Mucosa of rectum (tissue), 2 donors: ENCODE results near the gene MB21D2.

Experiments
- H3K27ac ChIP-seq, 2 donors: one replicate each; pipeline ENCODE4 v1.7.0; 2013; ENCODE audit warnings: inconsistent platforms in 2 of 2, low read depth in 2 of 2, low read length in 2 of 2
- H3K27me3 ChIP-seq, 2 donors: one replicate each; pipeline ENCODE4 v1.7.0; 2013; ENCODE audit warnings: low read length in 2 of 2; ENCODE audit not compliant: control insufficient read depth in 2 of 2, insufficient read depth in 2 of 2
- H3K36me3 ChIP-seq, 2 donors: one replicate each; pipeline ENCODE4 v1.7.0; 2013; ENCODE audit warnings: low read length in 2 of 2; ENCODE audit not compliant: control insufficient read depth in 2 of 2, insufficient read depth in 2 of 2
- H3K4me1 ChIP-seq, 2 donors: one replicate each; pipeline ENCODE4 v1.7.0; 2013; ENCODE audit warnings: low read length in 2 of 2, mild to moderate bottlenecking in 1 of 2; ENCODE audit not compliant: control insufficient read depth in 2 of 2, insufficient read depth in 2 of 2
- H3K4me3 ChIP-seq, 2 donors: one replicate each; pipeline ENCODE4 v1.7.0; 2013; ENCODE audit warnings: low read length in 2 of 2
- H3K9ac ChIP-seq, 2 donors: one replicate each; pipeline ENCODE4 v1.7.0; 2013; ENCODE audit warnings: low read length in 2 of 2, low read depth in 1 of 2, mild to moderate bottlenecking in 1 of 2
- H3K9me3 ChIP-seq, 2 donors: one replicate each; pipeline ENCODE4 v1.7.0; 2013; ENCODE audit warnings: low read length in 2 of 2; ENCODE audit not compliant: control insufficient read depth in 2 of 2
- donor health status: healthy.
- donor health status: Normal muscosa, but diverticular disease.

MB21D2 gene

GRCh38 chr3:192913540-192913939, 4.1 kb downstream of the MB21D2 start:
- Histone ChIP-seq H3K9me3 (no peaks in the 10 kb centered on the region), H3K4me3 (no peak overlapping the region), H3K9ac (no peak overlapping the region), H3K4me1 (peaks cover 0 to 7% of the 10 kb centered on the region in 2 donors), H3K36me3 (no peaks in the 10 kb centered on the region), H3K27me3 (no peaks in the 10 kb centered on the region), H3K27ac (no peak overlapping the region)

GRCh38 chr3:192911293-192911692, 6.4 kb downstream of the MB21D2 start:
- H3K4me1 ChIP-seq = peaks cover 0 to 2% of the 10 kb centered on the region in 2 donors

GRCh38 chr3:192907784-192908183, 9.9 kb downstream of the MB21D2 start:
- no peak overlapping the region for H3K4me3 ChIP-seq
- H3K27me3 ChIP-seq = no peaks in the 10 kb centered on the region
- H3K36me3 ChIP-seq = no peaks in the 10 kb centered on the region
- H3K27ac ChIP-seq = no peak overlapping the region
- no peak overlapping the region for H3K9ac ChIP-seq
- no peaks in the 10 kb centered on the region for H3K4me1 ChIP-seq
- H3K9me3 ChIP-seq = no peaks in the 10 kb centered on the region

More at GRCh38 chr3:192911293-192911692, 6.4 kb downstream of the MB21D2 start:
- H3K36me3 ChIP-seq = no peaks in the 10 kb centered on the region
- no peak overlapping the region for H3K27ac ChIP-seq
- no peak overlapping the region for H3K9ac ChIP-seq
- no peak overlapping the region for H3K4me3 ChIP-seq
- H3K9me3 ChIP-seq = no peaks in the 10 kb centered on the region
- no peaks in the 10 kb centered on the region for H3K27me3 ChIP-seq

GRCh38 chr3:192906940-192907339, 10.7 kb downstream of the MB21D2 start:
- no peak overlapping the region for H3K9ac ChIP-seq
- no peaks in the 10 kb centered on the region for H3K27me3 ChIP-seq
- H3K27ac ChIP-seq = no peak overlapping the region
- H3K9me3 ChIP-seq = no peaks in the 10 kb centered on the region
- H3K36me3 ChIP-seq = no peaks in the 10 kb centered on the region
- H3K4me3 ChIP-seq = no peak overlapping the region
- no peaks in the 10 kb centered on the region for H3K4me1 ChIP-seq

GRCh38 chr3:192905980-192906678, 11.5 kb downstream of the MB21D2 start:
- H3K27me3 ChIP-seq = no peaks in the 10 kb centered on the region

GRCh38 chr3:192904632-192905289, 12.9 kb downstream of the MB21D2 start:
- Histone ChIP-seq H3K27ac (no peak overlapping the region), H3K27me3 (no peaks in the 10 kb centered on the region), H3K36me3 (no peaks in the 10 kb centered on the region), H3K9me3 (no peaks in the 10 kb centered on the region), H3K4me3 (no peak overlapping the region), H3K4me1 (no peaks in the 10 kb centered on the region), H3K9ac (no peak overlapping the region)

More at GRCh38 chr3:192905980-192906678, 11.5 kb downstream of the MB21D2 start:
- H3K9ac ChIP-seq = no peak overlapping the region
- H3K27ac ChIP-seq = no peak overlapping the region
- H3K9me3 ChIP-seq = no peaks in the 10 kb centered on the region
- no peaks in the 10 kb centered on the region for H3K4me1 ChIP-seq
- H3K4me3 ChIP-seq = no peak overlapping the region
- no peaks in the 10 kb centered on the region for H3K36me3 ChIP-seq

GRCh38 chr3:192902549-192902948, 15.1 kb downstream of the MB21D2 start:
- no peaks in the 10 kb centered on the region for H3K4me1 ChIP-seq
- H3K36me3 ChIP-seq = no peaks in the 10 kb centered on the region
- no peak overlapping the region for H3K27ac ChIP-seq
- no peaks in the 10 kb centered on the region for H3K9me3 ChIP-seq
- H3K27me3 ChIP-seq = no peaks in the 10 kb centered on the region
- no peak overlapping the region for H3K9ac ChIP-seq
- no peak overlapping the region for H3K4me3 ChIP-seq

- no peaks in the 10 kb centered on the region for H3K9me3 ChIP-seq
- H3K4me3 ChIP-seq = no peak overlapping the region
- H3K36me3 ChIP-seq = no peaks in the 10 kb centered on the region
- no peak overlapping the region for H3K27ac ChIP-seq
- peaks cover 0 to 5% of the 10 kb centered on the region in 2 donors for H3K4me1 ChIP-seq
- H3K9ac ChIP-seq = no peak overlapping the region
- no peaks in the 10 kb centered on the region for H3K27me3 ChIP-seq
These were observed 16.2 kb downstream of the MB21D2 start for GRCh38 chr3:192901435-192901834.

GRCh38 chr3:192899540-192899982, 18.1 kb downstream of the MB21D2 start:
- peaks cover 0 to 6% of the 10 kb centered on the region in 2 donors for H3K4me1 ChIP-seq

GRCh38 chr3:192897005-192897404, 20.7 kb downstream of the MB21D2 start:
- no peaks in the 10 kb centered on the region for H3K36me3 ChIP-seq
- H3K27me3 ChIP-seq = no peaks in the 10 kb centered on the region
- H3K27ac ChIP-seq = peak overlapping the region in 1 of 2 donors; percentile 23
- H3K4me3 ChIP-seq = no peak overlapping the region
- no peaks in the 10 kb centered on the region for H3K9me3 ChIP-seq
- peaks cover 0 to 6% of the 10 kb centered on the region in 2 donors for H3K4me1 ChIP-seq
- no peak overlapping the region for H3K9ac ChIP-seq

More at GRCh38 chr3:192899540-192899982, 18.1 kb downstream of the MB21D2 start:
- H3K4me3 ChIP-seq = no peak overlapping the region
- H3K27ac ChIP-seq = no peak overlapping the region
- no peaks in the 10 kb centered on the region for H3K27me3 ChIP-seq
- no peaks in the 10 kb centered on the region for H3K36me3 ChIP-seq
- H3K9me3 ChIP-seq = no peaks in the 10 kb centered on the region
- H3K9ac ChIP-seq = no peak overlapping the region
